Measurements from ENCODE around the gene FOXP1.

DNA sequence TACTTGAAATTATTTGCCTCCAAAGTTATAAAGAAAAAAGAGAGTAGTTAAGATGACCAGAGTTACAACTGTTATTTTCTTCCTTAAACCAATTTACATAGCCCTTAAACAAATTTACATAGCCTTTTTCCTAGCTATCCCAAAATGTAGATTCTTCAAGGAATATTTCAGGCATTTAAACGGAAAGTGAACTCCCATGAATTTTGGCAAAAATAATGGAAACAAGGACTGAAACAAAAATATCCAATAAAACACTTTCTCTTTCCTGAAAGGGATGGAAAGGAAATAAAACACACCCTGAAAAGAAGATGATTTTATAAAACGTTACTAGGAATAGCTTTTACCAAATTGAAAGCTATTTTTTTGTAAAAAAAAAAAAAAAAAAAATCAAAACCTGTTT is 418.6 kb downstream of the FOXP1 start:
- TF ChIP-seq, protein P1, sequence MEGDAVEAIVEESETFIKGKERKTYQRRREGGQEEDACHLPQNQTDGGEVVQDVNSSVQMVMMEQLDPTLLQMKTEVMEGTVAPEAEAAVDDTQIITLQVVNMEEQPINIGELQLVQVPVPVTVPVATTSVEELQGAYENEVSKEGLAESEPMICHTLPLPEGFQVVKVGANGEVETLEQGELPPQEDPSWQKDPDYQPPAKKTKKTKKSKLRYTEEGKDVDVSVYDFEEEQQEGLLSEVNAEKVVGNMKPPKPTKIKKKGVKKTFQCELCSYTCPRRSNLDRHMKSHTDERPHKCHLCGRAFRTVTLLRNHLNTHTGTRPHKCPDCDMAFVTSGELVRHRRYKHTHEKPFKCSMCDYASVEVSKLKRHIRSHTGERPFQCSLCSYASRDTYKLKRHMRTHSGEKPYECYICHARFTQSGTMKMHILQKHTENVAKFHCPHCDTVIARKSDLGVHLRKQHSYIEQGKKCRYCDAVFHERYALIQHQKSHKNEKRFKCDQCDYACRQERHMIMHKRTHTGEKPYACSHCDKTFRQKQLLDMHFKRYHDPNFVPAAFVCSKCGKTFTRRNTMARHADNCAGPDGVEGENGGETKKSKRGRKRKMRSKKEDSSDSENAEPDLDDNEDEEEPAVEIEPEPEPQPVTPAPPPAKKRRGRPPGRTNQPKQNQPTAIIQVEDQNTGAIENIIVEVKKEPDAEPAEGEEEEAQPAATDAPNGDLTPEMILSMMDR (IDR thresholded peaks at IDR 0.05): no peak
- TF ChIP-seq POLR2A (IDR thresholded peaks at IDR 0.05) (no peak), POLR2AphosphoS5 (IDR thresholded peaks at IDR 0.05) (no peak)

Data from breast epithelium (tissue), 3 donors.